ENCODE measurements around the gene NAT10.

DNA sequence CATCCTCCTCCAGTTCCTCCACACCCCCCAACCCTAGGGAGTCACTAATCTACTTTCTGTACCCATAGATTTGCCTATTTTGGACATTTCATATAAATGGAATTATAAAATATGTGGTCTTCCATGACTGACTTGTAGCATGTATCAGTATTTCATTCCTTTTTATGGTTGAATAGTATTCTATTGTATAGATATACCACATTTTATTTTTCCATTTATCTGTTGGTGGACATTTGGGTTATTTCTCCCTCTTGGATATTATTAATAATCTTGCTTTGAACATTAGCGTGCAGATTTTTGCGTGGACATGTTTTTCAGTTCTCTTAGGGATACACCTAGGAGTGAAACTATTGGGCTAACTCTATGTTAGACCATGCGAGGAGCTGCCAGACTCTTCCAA, 23.4 kb downstream of the NAT10 start:
- TF ChIP-seq, protein P1, sequence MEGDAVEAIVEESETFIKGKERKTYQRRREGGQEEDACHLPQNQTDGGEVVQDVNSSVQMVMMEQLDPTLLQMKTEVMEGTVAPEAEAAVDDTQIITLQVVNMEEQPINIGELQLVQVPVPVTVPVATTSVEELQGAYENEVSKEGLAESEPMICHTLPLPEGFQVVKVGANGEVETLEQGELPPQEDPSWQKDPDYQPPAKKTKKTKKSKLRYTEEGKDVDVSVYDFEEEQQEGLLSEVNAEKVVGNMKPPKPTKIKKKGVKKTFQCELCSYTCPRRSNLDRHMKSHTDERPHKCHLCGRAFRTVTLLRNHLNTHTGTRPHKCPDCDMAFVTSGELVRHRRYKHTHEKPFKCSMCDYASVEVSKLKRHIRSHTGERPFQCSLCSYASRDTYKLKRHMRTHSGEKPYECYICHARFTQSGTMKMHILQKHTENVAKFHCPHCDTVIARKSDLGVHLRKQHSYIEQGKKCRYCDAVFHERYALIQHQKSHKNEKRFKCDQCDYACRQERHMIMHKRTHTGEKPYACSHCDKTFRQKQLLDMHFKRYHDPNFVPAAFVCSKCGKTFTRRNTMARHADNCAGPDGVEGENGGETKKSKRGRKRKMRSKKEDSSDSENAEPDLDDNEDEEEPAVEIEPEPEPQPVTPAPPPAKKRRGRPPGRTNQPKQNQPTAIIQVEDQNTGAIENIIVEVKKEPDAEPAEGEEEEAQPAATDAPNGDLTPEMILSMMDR (conservative IDR thresholded peaks at IDR 0.05; ENCODE audit: low read depth, low read length) = no peak
- TF ChIP-seq EZH2 (IDR thresholded peaks at IDR 0.05; ENCODE audit: low read length, unreplicated experiment) (no peak), EZH2phosphoT487 (IDR thresholded peaks at IDR 0.05; ENCODE audit: borderline replicate concordance, low read length) (no peak)
